ENCODE results near the gene ZNF318. TPM values are rescaled to one million over a fixed set of nuclear protein-coding genes. Genes with fewer than 3 reads are reported as not detected.

ZNF318 gene
- total RNA-seq, 1 experiment from 2014 or later = 4.8 TPM

GRCh38 chr6:43290339-43290904, 79.0 kb downstream of the ZNF318 start:
- DNase-seq (ENCODE audit: low spot score) = no peak
- in situ Hi-C loops (cut with HindIII; ENCODE audit: low sequenced_read_pairs) = no loop called here

DNA sequence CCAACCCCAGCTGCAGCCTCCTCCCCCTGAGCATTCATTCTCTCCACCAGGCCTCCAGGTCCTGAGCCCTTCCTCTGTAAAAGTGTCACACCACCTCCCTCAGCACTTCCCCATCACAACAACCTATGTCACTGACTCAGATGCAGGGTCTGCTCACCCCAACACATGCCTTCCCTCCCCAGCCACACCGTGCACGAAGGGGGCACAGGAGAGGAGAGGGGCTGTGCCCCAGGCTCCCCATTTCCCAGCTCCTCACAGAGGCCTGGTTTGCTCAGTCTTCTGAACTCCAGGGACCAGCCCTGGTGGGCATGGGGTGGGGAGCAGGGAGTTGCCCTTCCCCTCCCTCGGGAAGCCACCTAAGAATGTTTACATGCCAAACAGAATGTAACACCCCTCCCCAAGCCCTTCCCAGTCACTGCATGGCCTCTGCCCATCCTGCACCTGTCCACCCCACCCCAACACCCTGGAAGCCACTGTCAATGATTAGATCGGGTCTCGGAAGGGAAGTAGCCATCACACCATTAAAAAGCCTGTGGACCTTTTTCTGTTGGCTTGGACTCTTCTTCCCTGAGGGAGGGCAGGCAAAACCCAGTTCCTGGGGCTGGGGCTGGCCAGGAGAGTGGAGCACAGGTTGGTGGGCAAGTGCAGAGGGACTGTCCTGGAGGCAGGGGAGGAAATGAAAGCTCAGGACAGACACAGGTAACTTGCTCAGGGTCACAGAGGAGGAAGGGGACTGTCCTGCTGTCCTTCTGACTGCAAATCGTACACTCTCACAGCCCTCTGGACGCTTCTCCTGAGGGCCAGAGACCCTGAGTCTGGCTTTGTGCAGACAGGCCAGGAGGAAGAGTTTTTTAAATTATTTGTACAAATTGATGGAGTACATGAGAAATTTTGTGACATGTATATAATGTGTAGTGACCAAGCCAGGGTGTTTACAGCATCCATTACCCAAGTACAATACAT, 81.4 kb downstream of the ZNF318 start:
- no peak for DNase-seq (ENCODE audit: low spot score)
- in situ Hi-C loops (cut with HindIII; ENCODE audit: low sequenced_read_pairs) = no loop called here

DNA sequence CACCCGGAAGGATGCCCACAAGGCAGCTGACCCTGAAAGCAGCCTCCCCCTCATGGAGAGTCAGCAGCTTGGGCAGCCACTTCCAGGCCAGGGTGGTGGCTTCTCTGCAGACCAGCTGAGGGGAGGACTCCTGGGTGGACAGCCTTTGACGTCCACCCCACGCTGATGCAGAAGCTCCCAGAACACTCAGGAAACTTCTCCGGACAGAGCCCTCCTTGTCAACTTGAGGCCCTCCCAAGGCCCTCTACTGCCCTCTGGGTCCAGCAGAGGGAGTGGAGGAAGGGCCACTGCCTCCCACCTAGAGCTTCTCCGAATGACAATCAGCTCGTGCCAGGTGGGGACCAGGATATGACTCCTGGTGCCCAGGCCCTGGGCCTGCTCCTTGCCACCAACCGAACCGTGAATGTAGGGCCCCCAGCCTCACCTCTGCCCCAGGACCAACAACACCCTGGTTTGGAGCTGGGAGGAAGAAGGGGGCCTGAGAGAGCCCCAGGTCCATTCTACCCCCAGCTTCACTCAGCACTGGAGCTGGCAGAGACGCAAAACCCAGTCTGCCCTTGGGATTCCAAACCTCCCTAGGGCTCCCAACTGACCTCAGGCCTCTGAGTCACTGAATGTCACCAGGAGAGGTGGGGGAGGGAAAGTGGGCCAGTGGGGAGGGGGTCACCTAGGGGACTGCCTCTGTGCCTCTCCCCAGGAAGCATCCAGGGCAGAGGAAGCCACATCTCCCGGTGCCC, 82.3 kb downstream of the ZNF318 start:
- no peak for DNase-seq (ENCODE audit: low spot score)
- in situ Hi-C loops (cut with HindIII; ENCODE audit: low sequenced_read_pairs) = no loop called here

GRCh38 chr6:43286456-43286979, 82.9 kb downstream of the ZNF318 start:
- in situ Hi-C loops (cut with HindIII; ENCODE audit: low sequenced_read_pairs) = no loop called here
- DNase-seq (ENCODE audit: low spot score) = no peak

Other genes with a start within 250 kb of the ZNF318 start
- 43.1 and 46.2 TPM in 2 replicates for gene SRF, start 198.4 kb downstream of the ZNF318 start, total RNA-seq (2014; rRNA removed; shearing (Covaris generic))
- 0.98 and 8.9 TPM in 2 replicates for gene CUL9, start 187.5 kb downstream of the ZNF318 start, total RNA-seq (2014; rRNA removed; shearing (Covaris generic))
- 223 and 291 TPM in 2 replicates for gene DNPH1, start 140.2 kb downstream of the ZNF318 start, total RNA-seq (2014; rRNA removed; shearing (Covaris generic))
- gene TTBK1, start 126.2 kb downstream of the ZNF318 start, total RNA-seq (2014; rRNA removed; shearing (Covaris generic)) = not detected in 2 replicates
- not detected in 2 replicates for gene SLC22A7, start 71.4 kb downstream of the ZNF318 start, total RNA-seq (2014; rRNA removed; shearing (Covaris generic))
- not detected in 2 replicates for gene CRIP3, start 60.8 kb downstream of the ZNF318 start, total RNA-seq (2014; rRNA removed; shearing (Covaris generic))
- gene ABCC10, start 57.9 kb upstream of the ZNF318 start, total RNA-seq (2014; rRNA removed; shearing (Covaris generic)) = 11.0 and 17.3 TPM in 2 replicates
- 3.1 and 3.4 TPM in 2 replicates for gene DLK2, start 85.9 kb upstream of the ZNF318 start, total RNA-seq (2014; rRNA removed; shearing (Covaris generic))
- 14.5 and 16.9 TPM in 2 replicates for gene TJAP1, start 107.9 kb upstream of the ZNF318 start, total RNA-seq (2014; rRNA removed; shearing (Covaris generic))
- 0.03 TPM in 1 of 2 replicates, not detected in the other for gene LRRC73, start 140.7 kb upstream of the ZNF318 start, total RNA-seq (2014; rRNA removed; shearing (Covaris generic))
- gene YIPF3, start 147.3 kb upstream of the ZNF318 start, total RNA-seq (2014; rRNA removed; shearing (Covaris generic)) = 49.4 and 92.9 TPM in 2 replicates
- 46.8 and 54.0 TPM in 2 replicates for gene POLR1C, start 147.4 kb upstream of the ZNF318 start, total RNA-seq (2014; rRNA removed; shearing (Covaris generic))
- gene XPO5, start 206.4 kb upstream of the ZNF318 start, total RNA-seq (2014; rRNA removed; shearing (Covaris generic)) = 38.0 and 60.5 TPM in 2 replicates
- 8.2 and 16.9 TPM in 2 replicates for gene POLH, start 206.5 kb upstream of the ZNF318 start, total RNA-seq (2014; rRNA removed; shearing (Covaris generic))